Glutamatergic neuron (in vitro differentiated cells): ENCODE results near the gene SHISA3. TPM values are rescaled to one million over a fixed set of nuclear protein-coding genes. Genes with fewer than 3 reads are reported as not detected.

Experiments used
- DNase-seq: peaks from one replicate; pipeline ENCODE4 v3.0.0; 2022
- H3K27ac Mint-ChIP-seq: one replicate; pipeline ENCODE4 v1.8.0; 2020; ENCODE audit warnings: mild to moderate bottlenecking, mixed read lengths, inconsistent platforms; ENCODE audit not compliant: unreplicated experiment
- H3K27me3 Mint-ChIP-seq: one replicate; pipeline ENCODE4 v1.8.0; 2020; ENCODE audit warnings: mild to moderate bottlenecking, moderate library complexity, mixed read lengths, inconsistent platforms; ENCODE audit not compliant: unreplicated experiment
- H3K36me3 Mint-ChIP-seq: one replicate; pipeline ENCODE4 v1.8.0; 2020; ENCODE audit warnings: mild to moderate bottlenecking, mixed read lengths, inconsistent platforms; ENCODE audit not compliant: unreplicated experiment
- H3K4me1 Mint-ChIP-seq: one replicate; pipeline ENCODE4 v1.8.0; 2020; ENCODE audit warnings: mild to moderate bottlenecking, low read depth, mixed read lengths, inconsistent platforms; ENCODE audit not compliant: unreplicated experiment
- H3K4me3 Mint-ChIP-seq: one replicate; pipeline ENCODE4 v1.8.0; 2020; ENCODE audit warnings: mild to moderate bottlenecking, mixed read lengths, inconsistent platforms; ENCODE audit not compliant: unreplicated experiment
- H3K9me3 Mint-ChIP-seq: one replicate; pipeline ENCODE4 v1.8.0; 2020; ENCODE audit warnings: mild to moderate bottlenecking, moderate library complexity, mixed read lengths, inconsistent platforms; ENCODE audit not compliant: unreplicated experiment
- CTCF ChIP-seq: fragments of 200-600 bp; sonication (generic); IDR thresholded peaks from one replicate; pipeline ENCODE4 v1.5.0; 2021; ENCODE audit not compliant: partially characterized antibody, unreplicated experiment
- total RNA-seq: library from RNA; stranded (reverse); fragmentation: NEBNext Ultra II Directional; extraction: Animal tissue kit (Norgen Biotek cat#: 25700); gene quantifications from one replicate; pipeline ENCODE4 v1.2.1, GENCODE V29; 2021; ENCODE audit not compliant: unreplicated experiment

SHISA3 gene
- total RNA-seq, 1 donor from 2014 or later = 0.42 TPM

- peaks cover 11% of the 10 kb centered on the region for H3K4me1 Mint-ChIP-seq
- H3K9me3 Mint-ChIP-seq = no peaks in the 10 kb centered on the region
- no peak overlapping the region for H3K27ac Mint-ChIP-seq
- no peak for DNase-seq
- no peak overlapping the region for H3K4me3 Mint-ChIP-seq
- H3K27me3 Mint-ChIP-seq = peaks cover 1% of the 10 kb centered on the region
- no peak for TF ChIP-seq CTCF
- H3K36me3 Mint-ChIP-seq = peaks cover 7% of the 10 kb centered on the region
These were observed 6.5 kb upstream of the SHISA3 start for GRCh38 chr4:42390622-42391354.

DNA sequence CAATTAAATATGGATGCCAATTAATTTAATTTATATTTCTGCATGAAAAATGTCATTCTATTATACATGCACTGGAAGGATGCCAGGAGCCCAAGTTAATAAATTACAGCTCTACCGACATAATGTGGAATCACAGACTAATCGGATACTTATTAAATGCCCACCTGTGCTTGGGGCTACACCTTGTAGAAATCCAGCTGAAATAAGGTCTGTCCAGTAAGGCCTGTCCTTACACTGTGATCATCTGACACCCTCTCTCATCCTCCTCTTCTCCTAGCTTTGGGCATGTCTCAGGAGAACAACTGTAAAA, 6.0 kb upstream of the SHISA3 start:
- Mint-ChIP-seq H3K9me3 (no peaks in the 10 kb centered on the region), H3K4me3 (no peak overlapping the region), H3K4me1 (peaks cover 12% of the 10 kb centered on the region), H3K27ac (no peak overlapping the region), H3K27me3 (peaks cover 2% of the 10 kb centered on the region), H3K36me3 (peaks cover 7% of the 10 kb centered on the region)
- DNase-seq = no peak
- TF ChIP-seq CTCF = no peak

- no peak overlapping the region for H3K27ac Mint-ChIP-seq
These were observed 5.3 kb upstream of the SHISA3 start for GRCh38 chr4:42391981-42392380.

DNA sequence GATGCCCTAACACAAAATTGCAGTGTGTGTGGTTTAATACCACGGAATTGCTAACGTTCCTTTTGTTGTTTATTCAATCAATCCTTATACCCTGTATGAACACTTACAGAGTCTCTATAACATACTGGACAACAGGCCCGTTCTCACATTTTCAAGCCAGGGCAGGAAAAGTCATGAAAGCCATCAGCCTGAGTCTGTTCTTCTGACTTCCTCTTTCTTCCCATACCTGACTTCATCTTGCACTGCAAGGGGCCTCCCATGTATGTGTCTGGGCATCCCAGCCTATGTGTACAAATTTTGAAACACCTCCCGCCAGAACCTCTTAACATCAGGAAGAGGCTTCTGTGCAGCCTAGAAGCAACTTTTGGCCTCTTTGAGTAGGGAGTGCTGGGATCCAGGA, 4.9 kb upstream of the SHISA3 start:
- Mint-ChIP-seq H3K36me3 (no peaks in the 10 kb centered on the region), H3K4me1 (peaks cover 19% of the 10 kb centered on the region), H3K27me3 (peaks cover 9% of the 10 kb centered on the region), H3K4me3 (no peak overlapping the region), H3K9me3 (peaks cover 4% of the 10 kb centered on the region), H3K27ac (no peak overlapping the region)
- TF ChIP-seq CTCF = no peak
- DNase-seq = no peak

More at GRCh38 chr4:42391981-42392380, 5.3 kb upstream of the SHISA3 start:
- H3K4me3 Mint-ChIP-seq = no peak overlapping the region
- H3K36me3 Mint-ChIP-seq = peaks cover 2% of the 10 kb centered on the region
- TF ChIP-seq CTCF = no peak
- H3K9me3 Mint-ChIP-seq = peaks cover 4% of the 10 kb centered on the region
- peaks cover 9% of the 10 kb centered on the region for H3K27me3 Mint-ChIP-seq
- DNase-seq = no peak
- H3K4me1 Mint-ChIP-seq = peaks cover 19% of the 10 kb centered on the region

DNA sequence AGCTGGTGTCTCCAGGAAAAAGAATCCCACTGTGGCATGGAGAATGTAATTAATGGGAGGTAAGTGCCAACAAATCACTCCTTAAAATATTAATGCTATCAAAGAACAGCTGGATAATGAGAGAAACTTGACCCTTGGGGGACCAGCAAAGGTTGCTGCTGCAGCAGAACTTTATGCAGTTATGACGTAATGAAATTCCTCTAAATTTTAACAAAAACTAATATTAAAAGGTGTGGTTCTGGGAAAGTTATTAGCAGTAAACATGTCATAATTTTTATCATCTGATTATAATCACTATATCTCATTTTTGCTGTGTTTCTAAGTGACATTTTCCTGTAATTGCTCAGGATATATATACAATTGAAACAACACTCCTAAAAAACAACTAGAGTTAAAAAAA, 1.7 kb upstream of the SHISA3 start:
- peaks cover 29% of the 10 kb centered on the region for H3K27me3 Mint-ChIP-seq
- H3K4me3 Mint-ChIP-seq = no peak overlapping the region
- peaks cover 25% of the 10 kb centered on the region for H3K4me1 Mint-ChIP-seq
- peaks cover 4% of the 10 kb centered on the region for H3K9me3 Mint-ChIP-seq
- no peaks in the 10 kb centered on the region for H3K36me3 Mint-ChIP-seq
- DNase-seq = no peak
- H3K27ac Mint-ChIP-seq = no peak overlapping the region
- TF ChIP-seq CTCF = no peak
